Measurements from ENCODE around the gene KDM2A.

The KDM2A gene

GRCh38 chr11:67261946-67262681 is 143.1 kb downstream of the KDM2A start:
- no peak overlapping the region for H3K4me3 ChIP-seq (replicated peaks; ENCODE audit: insufficient read depth, low read length)
- TF ChIP-seq SPI1 (IDR thresholded peaks at IDR 0.05; ENCODE audit: borderline replicate concordance, low read depth) (no peak), GABPA (IDR thresholded peaks at IDR 0.05; ENCODE audit: low read depth) (no peak), POLR2AphosphoS5 (IDR thresholded peaks at IDR 0.05; ENCODE audit: low read depth) (no peak)
- TF ChIP-seq, protein P1, sequence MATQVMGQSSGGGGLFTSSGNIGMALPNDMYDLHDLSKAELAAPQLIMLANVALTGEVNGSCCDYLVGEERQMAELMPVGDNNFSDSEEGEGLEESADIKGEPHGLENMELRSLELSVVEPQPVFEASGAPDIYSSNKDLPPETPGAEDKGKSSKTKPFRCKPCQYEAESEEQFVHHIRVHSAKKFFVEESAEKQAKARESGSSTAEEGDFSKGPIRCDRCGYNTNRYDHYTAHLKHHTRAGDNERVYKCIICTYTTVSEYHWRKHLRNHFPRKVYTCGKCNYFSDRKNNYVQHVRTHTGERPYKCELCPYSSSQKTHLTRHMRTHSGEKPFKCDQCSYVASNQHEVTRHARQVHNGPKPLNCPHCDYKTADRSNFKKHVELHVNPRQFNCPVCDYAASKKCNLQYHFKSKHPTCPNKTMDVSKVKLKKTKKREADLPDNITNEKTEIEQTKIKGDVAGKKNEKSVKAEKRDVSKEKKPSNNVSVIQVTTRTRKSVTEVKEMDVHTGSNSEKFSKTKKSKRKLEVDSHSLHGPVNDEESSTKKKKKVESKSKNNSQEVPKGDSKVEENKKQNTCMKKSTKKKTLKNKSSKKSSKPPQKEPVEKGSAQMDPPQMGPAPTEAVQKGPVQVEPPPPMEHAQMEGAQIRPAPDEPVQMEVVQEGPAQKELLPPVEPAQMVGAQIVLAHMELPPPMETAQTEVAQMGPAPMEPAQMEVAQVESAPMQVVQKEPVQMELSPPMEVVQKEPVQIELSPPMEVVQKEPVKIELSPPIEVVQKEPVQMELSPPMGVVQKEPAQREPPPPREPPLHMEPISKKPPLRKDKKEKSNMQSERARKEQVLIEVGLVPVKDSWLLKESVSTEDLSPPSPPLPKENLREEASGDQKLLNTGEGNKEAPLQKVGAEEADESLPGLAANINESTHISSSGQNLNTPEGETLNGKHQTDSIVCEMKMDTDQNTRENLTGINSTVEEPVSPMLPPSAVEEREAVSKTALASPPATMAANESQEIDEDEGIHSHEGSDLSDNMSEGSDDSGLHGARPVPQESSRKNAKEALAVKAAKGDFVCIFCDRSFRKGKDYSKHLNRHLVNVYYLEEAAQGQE (IDR thresholded peaks at IDR 0.05; ENCODE audit: insufficient replicate concordance, low read depth) = no peak
- TF ChIP-seq, protein P2, sequence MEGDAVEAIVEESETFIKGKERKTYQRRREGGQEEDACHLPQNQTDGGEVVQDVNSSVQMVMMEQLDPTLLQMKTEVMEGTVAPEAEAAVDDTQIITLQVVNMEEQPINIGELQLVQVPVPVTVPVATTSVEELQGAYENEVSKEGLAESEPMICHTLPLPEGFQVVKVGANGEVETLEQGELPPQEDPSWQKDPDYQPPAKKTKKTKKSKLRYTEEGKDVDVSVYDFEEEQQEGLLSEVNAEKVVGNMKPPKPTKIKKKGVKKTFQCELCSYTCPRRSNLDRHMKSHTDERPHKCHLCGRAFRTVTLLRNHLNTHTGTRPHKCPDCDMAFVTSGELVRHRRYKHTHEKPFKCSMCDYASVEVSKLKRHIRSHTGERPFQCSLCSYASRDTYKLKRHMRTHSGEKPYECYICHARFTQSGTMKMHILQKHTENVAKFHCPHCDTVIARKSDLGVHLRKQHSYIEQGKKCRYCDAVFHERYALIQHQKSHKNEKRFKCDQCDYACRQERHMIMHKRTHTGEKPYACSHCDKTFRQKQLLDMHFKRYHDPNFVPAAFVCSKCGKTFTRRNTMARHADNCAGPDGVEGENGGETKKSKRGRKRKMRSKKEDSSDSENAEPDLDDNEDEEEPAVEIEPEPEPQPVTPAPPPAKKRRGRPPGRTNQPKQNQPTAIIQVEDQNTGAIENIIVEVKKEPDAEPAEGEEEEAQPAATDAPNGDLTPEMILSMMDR (IDR thresholded peaks at IDR 0.05; ENCODE audit: insufficient read depth, low read length) = no peak
- DNase-seq (ENCODE audit: low read depth in 1 of 2, low spot score in 1 of 2) = no peak
- H3K27ac ChIP-seq (replicated peaks) = no peak overlapping the region
- H3K27me3 ChIP-seq (ENCODE audit: insufficient read depth, poor library complexity, severe bottlenecking) = no peaks in the 10 kb centered on the region

DNA sequence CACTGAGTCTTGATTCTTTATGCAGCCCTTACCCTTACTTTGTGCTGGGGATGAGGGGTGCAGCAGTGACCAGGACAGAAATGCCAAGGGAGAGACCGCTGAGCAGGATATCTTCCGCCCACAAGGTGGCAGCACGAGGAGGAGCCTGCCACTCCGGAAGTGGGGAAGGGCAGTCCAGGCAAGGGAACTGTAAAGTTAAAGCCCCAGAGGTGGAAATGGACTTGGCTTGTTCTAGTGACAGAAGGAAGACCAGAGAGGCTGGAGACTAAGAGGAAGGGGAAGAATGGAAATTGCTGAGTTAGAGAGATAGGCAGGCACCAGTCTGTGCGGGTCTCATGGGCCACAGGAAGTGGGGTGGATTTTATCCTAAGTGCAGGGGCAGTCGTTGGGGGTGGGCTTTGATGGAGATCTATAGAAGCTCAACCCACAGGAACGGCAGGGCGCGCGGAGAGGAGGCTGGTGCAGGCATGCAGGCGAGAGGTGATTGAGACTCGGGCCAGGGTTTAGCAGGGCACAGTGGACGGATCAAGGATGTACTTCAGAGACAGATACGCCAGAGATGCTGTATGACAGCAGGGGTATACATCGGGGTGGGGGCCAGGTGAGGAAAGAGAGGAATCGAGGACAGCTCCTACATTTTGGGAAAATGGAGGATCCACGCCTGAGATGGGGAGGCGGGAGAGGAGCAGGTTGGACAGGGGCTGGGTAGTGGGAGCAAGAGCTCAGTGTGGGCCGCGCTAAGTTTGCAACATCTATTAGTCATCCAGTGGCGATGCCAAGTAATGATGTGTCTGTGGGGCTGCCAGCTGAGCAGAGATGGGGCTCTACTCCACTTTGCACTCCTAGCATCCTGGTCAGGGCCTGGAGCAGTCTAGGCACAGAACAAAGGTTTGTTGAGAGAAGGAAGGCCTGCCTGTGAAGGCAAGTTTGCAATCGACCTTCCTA is 143.9 kb downstream of the KDM2A start:
- Histone ChIP-seq H3K27me3 (ENCODE audit: insufficient read depth, poor library complexity, severe bottlenecking) (no peaks in the 10 kb centered on the region), H3K4me3 (replicated peaks; ENCODE audit: insufficient read depth, low read length) (no peak overlapping the region), H3K27ac (replicated peaks) (peak overlapping the region; percentile 32)
- TF ChIP-seq SPI1 (IDR thresholded peaks at IDR 0.05; ENCODE audit: borderline replicate concordance, low read depth) (peak; percentile 72), GABPA (IDR thresholded peaks at IDR 0.05; ENCODE audit: low read depth) (0 out of 2 replicates have a peak, but pooled peaks have one; percentile 21), POLR2AphosphoS5 (IDR thresholded peaks at IDR 0.05; ENCODE audit: low read depth) (0 out of 2 replicates have a peak, but pooled peaks have one; percentile 39)
- TF ChIP-seq, protein P2 (IDR thresholded peaks at IDR 0.05; ENCODE audit: insufficient read depth, low read length) = peak; percentile 93
- TF ChIP-seq, protein P1 (IDR thresholded peaks at IDR 0.05; ENCODE audit: insufficient replicate concordance, low read depth) = no peak
- peak; percentile 82 to 93 for DNase-seq (ENCODE audit: low read depth in 1 of 2, low spot score in 1 of 2)

DNA sequence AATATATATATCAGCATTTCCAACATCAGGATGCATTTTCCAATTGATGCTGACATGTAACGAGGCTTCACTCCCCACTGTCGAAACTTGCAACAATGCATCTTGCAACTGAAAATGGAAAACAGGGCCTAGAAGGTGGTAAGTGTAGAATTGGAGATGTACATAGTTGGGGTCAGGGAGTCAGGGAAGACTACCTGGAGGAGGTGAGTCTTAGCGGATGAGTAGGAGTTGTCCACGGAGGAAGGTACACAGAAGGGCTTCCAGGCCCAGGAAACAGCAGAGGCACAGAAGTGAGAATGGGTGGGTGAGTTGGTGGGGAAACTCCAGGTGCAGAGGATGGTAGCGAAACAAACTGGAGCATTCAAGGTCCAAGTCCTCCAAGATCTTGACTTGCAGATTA is 145.2 kb downstream of the KDM2A start:
- DNase-seq (ENCODE audit: low read depth in 1 of 2, low spot score in 1 of 2) = no peak
- Histone ChIP-seq H3K27ac (replicated peaks) (no peak overlapping the region), H3K27me3 (ENCODE audit: insufficient read depth, poor library complexity, severe bottlenecking) (no peaks in the 10 kb centered on the region), H3K4me3 (replicated peaks; ENCODE audit: insufficient read depth, low read length) (no peak overlapping the region)
- TF ChIP-seq, protein P1 (IDR thresholded peaks at IDR 0.05; ENCODE audit: insufficient replicate concordance, low read depth) = no peak
- TF ChIP-seq SPI1 (IDR thresholded peaks at IDR 0.05; ENCODE audit: borderline replicate concordance, low read depth) (no peak), POLR2AphosphoS5 (IDR thresholded peaks at IDR 0.05; ENCODE audit: low read depth) (no peak), GABPA (IDR thresholded peaks at IDR 0.05; ENCODE audit: low read depth) (no peak)
- TF ChIP-seq, protein P2 (IDR thresholded peaks at IDR 0.05; ENCODE audit: insufficient read depth, low read length) = no peak

Measured in HL-60 (cell line).